CD1c-positive myeloid dendritic cell (primary cell): Measurements from ENCODE around the gene PIGL.
"Not testable (repeated sequence)": the region's sequence is repeated elsewhere in the genome, so short reads cannot be mapped to it uniquely, and the experiment has no call there.

ENCODE experiments used
- DNase-seq: peaks from one replicate; pipeline ENCODE4 v3.0.0-alpha.2; 2016; ENCODE audit errors: extremely low spot score

The PIGL gene

GRCh38 chr17:16304830-16305229 lies 87.8 kb downstream of the PIGL start:
- peak; percentile 12 for DNase-seq

DNA sequence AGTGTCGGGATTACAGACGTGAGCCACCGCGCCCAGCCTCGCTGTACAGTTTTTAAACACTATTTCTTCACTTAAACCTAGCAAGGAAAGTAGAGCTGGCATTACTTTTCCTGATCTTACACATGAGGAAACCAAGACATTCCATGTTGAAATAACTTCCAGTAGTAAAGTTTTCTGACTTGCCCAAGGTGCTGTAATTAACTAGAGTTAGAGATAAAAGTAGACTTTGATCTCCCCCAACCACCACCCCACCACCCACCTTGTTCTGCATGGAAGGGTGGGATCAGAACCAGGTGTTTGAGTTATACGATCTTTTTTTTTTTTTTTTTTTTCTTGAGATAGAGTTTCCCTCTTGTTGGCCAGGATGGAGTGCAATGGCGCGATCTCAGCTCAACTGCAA lies 89.2 kb downstream of the PIGL start:
- DNase-seq: no peak

DNA sequence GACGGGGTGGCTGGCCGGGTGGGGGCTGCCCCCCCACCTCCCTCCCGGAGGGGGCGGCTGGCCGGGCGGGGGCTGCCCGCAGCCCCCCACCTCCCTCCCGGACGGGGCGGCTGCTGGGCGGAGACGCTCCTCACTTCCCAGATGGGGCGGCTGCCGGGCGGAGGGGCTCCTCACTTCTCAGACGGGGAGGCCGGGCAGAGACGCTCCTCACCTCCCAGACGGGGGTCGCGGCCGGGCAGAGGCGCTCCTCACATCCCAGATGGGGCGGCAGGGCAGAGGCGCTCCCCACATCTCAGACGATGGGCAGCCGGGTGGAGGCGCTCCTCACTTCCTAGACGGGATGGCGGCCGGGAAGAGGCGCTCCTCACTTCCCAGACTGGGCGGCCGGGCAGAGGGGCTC lies 95.1 kb downstream of the PIGL start:
- not testable (repeated sequence) for DNase-seq

GRCh38 chr17:16313139-16314090 lies 96.4 kb downstream of the PIGL start:
- DNase-seq: no peak

DNA sequence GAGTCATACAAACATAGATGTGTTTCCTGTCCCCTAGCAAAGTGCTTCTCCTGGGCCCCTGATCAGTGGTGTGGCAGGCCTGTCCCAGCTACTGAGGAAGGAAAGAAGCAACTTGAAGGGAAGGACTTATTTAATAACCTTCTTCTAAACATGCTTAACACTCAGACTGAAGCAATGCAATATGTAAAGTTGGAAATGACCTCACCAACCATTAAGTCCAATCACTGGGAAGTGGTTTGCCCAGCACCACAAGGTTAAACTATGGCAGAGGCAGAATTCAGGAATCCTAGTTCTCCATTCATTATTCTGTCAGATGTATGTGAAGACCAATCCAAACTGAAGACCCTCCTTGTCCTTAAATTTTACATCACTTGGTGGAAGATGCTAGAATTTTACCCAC lies 97.2 kb downstream of the PIGL start:
- DNase-seq: no peak

GRCh38 chr17:16314859-16315258 lies 97.8 kb downstream of the PIGL start:
- DNase-seq: no peak

GRCh38 chr17:16319969-16320368 lies 103.0 kb downstream of the PIGL start:
- no peak for DNase-seq

DNA sequence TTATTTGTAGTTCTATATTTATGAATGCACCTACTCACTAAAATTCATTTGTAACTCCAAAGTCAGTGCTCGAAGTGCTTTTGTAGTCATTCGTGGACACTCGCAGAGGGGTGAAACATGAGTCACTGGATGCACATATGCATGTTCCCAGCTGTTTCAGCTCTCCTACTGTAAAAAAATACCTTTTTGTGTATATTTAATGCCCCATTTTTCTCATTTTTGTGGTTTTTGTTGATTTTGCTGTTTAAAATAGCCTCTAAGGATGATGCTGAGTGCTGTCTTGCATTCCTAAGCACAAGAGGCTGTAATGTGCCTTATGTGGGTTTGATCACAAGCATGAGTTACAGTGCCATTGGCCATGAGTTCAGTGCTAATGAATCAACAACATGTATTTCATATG lies 105.6 kb downstream of the PIGL start:
- DNase-seq: no peak

GRCh38 chr17:16325964-16326363 lies 109.0 kb downstream of the PIGL start:
- DNase-seq: no peak

GRCh38 chr17:16327018-16327417 lies 110.0 kb downstream of the PIGL start:
- DNase-seq: no peak

DNA sequence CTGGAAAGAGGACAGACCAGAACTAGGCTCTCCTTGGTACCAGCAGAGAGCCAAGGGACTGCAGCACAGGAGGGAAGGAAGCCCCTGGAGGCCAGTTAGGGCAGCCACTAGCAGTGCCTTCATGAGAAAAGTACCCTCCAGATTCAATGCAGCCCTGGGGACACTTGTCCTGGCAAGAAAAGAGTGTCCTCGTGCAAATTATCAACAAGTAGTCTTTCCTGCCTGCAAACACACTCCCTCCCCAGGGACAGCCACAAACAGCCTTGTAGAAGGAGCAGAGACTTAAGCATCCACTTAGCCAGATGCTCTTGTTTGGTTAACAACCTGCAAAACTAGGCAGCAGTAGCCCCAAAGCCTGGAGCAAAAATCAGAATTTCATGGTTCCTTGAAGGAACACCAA lies 112.0 kb downstream of the PIGL start:
- no peak for DNase-seq

DNA sequence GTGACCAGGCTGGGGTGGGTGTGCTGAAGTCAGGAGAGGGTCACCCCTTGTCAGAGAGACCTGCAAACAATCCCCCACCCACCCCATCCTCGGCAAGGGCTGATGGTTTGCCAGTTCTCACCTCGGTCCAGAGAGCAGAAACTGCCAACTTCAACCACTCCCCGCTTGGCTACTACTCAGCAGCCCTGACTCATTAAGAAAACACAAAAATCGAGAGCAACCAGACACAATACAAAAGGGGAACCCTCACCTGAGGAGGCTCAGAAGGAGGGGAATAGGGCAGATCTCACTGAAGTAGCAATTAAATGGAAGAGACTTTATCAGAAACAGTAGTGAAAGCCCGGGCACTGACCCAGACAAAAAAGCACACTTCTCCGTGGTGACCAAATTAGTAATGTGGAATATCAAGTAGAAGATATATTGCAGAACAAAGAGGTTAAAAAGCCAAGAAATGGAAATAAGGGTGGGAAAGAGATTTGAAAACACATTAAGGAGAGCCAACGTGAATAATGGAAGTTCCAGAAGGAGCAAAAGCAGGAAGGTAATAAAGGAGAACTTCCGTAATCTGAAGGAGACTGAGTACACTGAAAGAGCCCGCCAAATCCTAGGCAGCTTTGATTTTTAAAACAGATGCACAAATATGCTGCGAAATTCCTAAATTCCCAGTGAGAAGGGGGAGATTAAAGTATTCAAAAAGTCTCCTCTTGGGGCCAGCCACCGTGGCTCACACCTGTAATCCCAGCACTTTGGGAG lies 112.7 kb downstream of the PIGL start:
- DNase-seq: no peak

DNA sequence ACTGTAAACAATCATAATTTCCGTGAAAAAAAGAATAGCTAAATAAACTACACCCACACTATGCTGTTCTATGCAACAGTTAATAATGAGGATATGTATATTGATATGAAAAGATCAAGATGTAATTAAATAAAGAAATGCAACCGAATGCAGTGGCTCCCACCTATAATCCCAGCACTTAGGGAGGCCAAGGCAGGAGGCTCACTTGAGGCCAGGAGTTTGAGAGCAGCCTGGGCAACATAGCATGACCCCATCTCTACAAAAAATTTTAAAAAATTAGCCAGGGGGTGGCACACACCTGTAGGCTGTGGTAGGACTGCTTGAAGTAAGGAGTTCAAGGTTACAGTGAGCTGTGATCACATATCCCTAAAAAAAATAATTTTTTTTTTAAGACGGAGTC lies 121.4 kb downstream of the PIGL start:
- DNase-seq: no peak

GRCh38 chr17:16339402-16339801 lies 122.4 kb downstream of the PIGL start:
- no peak for DNase-seq

- DNase-seq: no peak
Measured at GRCh38 chr17:16339959-16340358, 122.9 kb downstream of the PIGL start.

GRCh38 chr17:16342979-16343378 lies 126.0 kb downstream of the PIGL start:
- no peak for DNase-seq

- no peak for DNase-seq
Measured at GRCh38 chr17:16343569-16343968, 126.6 kb downstream of the PIGL start.

GRCh38 chr17:16345565-16345964 lies 128.6 kb downstream of the PIGL start:
- DNase-seq: no peak

- no peak for DNase-seq
Measured at GRCh38 chr17:16346721-16347271, 129.8 kb downstream of the PIGL start.

DNA sequence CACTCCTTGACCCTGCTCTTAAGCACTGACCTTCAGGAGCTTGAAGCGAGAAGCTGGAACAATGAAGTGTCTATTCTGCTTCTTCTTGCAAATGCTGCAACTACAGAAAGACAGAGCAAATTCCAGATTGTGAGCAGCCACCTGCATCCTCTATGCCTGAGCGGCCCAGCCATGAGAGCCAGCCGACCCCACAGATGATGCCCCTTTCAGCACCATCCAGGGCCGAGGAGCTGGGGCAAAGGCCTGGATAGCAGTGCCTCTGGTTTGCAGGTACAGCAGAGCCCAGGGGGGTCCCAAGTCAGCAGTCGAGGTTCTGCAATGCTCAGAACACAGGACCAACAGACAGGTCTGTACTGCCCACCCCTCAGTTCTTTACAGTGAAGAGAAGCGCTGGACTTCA lies 131.6 kb downstream of the PIGL start:
- DNase-seq: no peak

- DNase-seq: no peak
Measured at GRCh38 chr17:16349431-16349830, 132.4 kb downstream of the PIGL start.

GRCh38 chr17:16351831-16352230 lies 134.8 kb downstream of the PIGL start:
- DNase-seq: no peak

- DNase-seq: no peak
Measured at GRCh38 chr17:16352303-16352666, 135.3 kb downstream of the PIGL start.
